ENCODE results near the gene PLA2G4F. TPM values are rescaled to one million over a fixed set of nuclear protein-coding genes. Genes with fewer than 3 reads are reported as not detected.

PLA2G4F gene
- total and polyA plus RNA-seq, 10 of the 15 experiments (the other 5 are each of a cell fraction or from before 2014, with no cell fraction given), result not detected

GRCh38 chr15:42201801-42202200 is 45.4 kb upstream of the PLA2G4F start (continued):
- TF ChIP-seq USF1 (IDR thresholded peaks at IDR 0.05; ENCODE audit: borderline replicate concordance, extremely low read length, insufficient read depth, low read depth, low read length), result no peak
- TF ChIP-seq ZNF207 (IDR thresholded peaks at IDR 0.05; ENCODE audit: borderline replicate concordance), result no peak
- TF ChIP-seq MEF2B (IDR thresholded peaks at IDR 0.05; ENCODE audit: partially characterized antibody, poor library complexity, severe bottlenecking), result no peak
- TF ChIP-seq IRF3 (IDR thresholded peaks at IDR 0.05), result no peak
- no peak for TF ChIP-seq PAX8 (IDR thresholded peaks at IDR 0.05)
- TF ChIP-seq PAX5 (IDR thresholded peaks at IDR 0.05; ENCODE audit: borderline replicate concordance, low read depth, low read length), result no peak
- TF ChIP-seq WRNIP1 (IDR thresholded peaks at IDR 0.05; ENCODE audit: borderline replicate concordance, low read depth, low read length), result no peak
- TF ChIP-seq SPI1 (IDR thresholded peaks at IDR 0.05; ENCODE audit: borderline replicate concordance, insufficient read depth, low read depth, low read length), result no peak
- TF ChIP-seq ZBTB11 (CRISPR knock-in tag; IDR thresholded peaks at IDR 0.05), result no peak
- TF ChIP-seq MTA3 (IDR thresholded peaks at IDR 0.05; ENCODE audit: borderline replicate concordance, low read length), result no peak

All from GM12878 (cell line).